ENCODE results near the gene BLNK.

Gene BLNK

DNA sequence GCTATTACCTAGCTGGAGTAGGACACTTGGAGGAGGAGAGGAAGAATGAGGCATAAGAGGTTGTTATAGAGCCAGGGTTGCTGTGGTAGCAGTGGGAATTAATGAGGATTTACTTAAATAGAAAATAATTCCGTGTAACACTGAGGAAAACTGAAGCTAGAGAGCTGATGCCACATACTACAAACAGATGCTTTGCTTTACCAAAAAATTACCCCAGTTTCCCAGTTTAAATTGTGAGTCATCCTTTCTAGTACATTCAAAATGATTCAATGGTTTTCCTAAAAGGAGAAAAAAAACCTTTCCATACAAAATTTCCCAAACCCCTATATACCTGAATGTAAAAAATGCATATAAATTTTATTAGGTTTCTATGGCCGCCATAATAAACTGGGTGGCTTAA, 82.9 kb downstream of the BLNK start:
- H3K4me3 ChIP-seq (ENCODE audit: low read length) = no peak overlapping the region
- DNase-seq (ENCODE audit: low read depth, low spot score) = no peak

DNA sequence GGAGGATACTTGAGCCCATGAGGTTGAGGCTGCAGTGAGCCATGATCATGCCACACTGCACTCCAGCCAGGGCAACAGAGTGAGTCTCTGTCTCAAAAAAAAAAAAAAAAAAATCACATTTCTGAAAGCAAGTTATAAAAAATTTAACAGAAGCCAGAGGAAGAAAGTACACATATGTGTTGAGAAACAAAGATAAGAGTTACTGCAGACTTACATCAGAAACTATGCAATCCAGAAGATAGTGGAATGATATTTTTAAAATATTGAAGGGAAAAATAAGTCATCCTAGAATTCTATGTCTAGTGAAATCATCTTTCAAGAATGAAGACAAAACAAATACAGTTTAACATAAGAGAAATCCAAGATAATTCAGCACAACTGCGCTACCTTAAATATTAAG, 94.4 kb downstream of the BLNK start:
- DNase-seq (ENCODE audit: low read depth, low spot score) = no peak
- H3K4me3 ChIP-seq (ENCODE audit: low read length) = no peak overlapping the region

DNA sequence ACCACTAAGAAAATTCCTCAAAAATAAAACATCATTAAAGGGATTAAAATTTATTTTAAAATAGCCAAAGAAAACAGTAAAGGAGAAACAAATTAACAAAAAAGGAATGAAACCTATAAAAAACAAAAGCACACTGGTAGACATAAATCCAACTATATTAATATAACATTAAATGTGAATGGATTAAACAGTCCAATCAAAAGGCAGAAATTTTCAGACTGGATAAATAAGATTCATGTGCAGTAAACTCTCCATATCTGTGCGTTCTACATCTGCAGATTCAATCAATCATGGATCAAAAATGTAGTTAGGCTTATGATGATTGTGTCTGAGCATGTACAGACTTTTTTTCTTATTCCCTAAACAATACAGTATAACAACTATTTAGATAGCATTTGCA, 98.7 kb downstream of the BLNK start:
- DNase-seq (ENCODE audit: low read depth, low spot score) = no peak
- no peak overlapping the region for H3K4me3 ChIP-seq (ENCODE audit: low read length)

DNA sequence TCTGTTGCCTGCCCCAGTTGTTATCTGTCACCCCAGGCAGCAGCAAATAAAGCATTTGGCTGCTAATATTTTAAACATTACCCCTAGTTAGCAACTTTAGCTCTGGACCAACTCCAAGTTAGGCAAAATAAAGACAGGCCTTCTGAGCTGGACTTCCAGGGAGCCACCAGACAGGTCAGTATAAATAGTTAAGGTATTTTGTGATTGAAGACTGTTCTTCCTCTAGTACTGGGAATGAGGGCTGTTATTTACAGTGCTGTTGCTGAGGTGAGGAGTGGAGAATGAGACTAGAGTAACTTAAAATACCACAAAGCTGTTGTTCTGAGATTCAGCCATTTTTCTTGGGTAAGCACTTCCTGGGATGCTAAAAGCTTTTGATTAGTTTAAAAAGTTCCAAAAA, 101.1 kb downstream of the BLNK start:
- no peak for DNase-seq (ENCODE audit: low read depth, low spot score)
- H3K4me3 ChIP-seq (ENCODE audit: low read length) = no peak overlapping the region

DNA sequence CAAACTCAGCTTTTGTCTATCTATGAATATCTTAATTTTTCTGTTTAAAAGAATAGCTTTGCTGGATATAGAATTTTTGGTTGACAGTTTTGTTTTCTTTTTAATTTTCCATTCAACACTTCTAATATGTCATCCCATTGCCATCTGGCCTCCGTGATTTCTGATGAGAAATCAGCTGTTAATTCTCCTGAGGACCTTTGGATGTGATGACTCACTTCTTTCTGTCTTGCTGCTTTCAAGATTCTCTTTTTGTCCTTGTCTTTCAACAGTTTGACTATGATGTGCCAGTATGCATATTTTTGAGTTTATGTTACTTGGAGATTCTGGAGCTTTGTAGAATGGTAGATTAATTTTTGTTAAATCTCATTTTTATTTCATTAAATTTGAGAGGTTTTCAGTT, 102.8 kb downstream of the BLNK start:
- H3K4me3 ChIP-seq (ENCODE audit: low read length) = no peak overlapping the region
- no peak for DNase-seq (ENCODE audit: low read depth, low spot score)

DNA sequence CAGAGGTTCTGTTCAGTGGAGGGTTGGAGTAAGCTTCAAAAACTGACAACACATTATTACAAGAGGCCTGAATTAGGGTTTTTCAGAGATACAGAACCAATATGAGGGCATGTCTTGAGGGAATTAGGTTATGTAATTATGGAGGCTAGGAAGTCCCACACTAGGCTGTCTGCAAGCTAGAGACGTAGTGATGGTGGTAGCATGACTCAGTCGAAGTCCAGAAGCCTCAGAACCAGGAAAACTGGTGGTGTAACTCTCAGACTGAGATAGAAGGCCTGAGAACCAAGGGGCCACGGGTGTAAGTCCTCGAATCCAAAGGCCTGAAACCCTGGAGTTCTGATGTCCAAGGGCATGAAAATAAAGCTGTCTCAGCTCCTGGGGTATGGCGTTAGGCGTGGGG, 105.6 kb downstream of the BLNK start:
- DNase-seq (ENCODE audit: low read depth, low spot score) = no peak
- H3K4me3 ChIP-seq (ENCODE audit: low read length) = no peak overlapping the region

DNA sequence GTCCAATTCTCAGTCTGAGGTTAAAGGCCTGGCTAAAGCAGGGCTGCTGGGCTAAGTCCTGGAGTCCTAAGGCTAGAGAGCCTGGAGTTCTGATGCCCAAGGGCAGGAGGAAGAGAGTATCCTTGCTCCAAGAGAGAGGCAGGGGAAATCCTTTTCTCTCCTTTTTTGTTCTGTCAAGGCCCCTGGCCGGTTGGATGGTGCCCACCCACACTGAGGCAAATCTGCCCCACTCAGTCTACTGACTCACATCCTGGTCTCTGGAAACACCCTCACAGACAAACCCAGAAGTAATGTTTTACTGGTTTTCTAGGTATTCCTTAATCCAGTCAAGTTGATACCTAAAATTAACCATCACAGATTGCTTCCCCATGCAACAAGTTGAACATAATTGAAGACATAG, 118.3 kb downstream of the BLNK start:
- DNase-seq (ENCODE audit: low read depth, low spot score) = no peak
- no peak overlapping the region for H3K4me3 ChIP-seq (ENCODE audit: low read length)

DNA sequence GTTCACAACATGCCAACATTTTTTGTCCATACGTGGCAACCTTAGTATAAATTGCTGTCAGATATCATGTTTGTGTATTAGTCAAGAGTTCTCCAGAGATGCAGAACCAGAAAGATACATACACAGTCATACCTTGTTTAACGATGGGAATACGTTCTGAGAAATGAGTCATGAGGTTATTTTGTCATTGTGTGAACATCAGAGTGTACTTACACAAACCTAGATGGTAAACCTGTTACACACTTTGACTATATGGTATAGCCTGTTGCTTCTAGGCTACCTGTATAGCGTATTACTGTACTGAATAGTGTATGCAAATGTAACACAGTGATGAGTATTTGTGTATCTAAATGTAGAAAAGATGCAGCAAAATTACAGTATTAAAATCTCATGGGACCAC, 118.9 kb downstream of the BLNK start:
- DNase-seq (ENCODE audit: low read depth, low spot score) = no peak
- H3K4me3 ChIP-seq (ENCODE audit: low read length) = no peak overlapping the region
